ENCODE results near the gene ABHD18.
"Not testable (repeated sequence)": the region's sequence is repeated elsewhere in the genome, so short reads cannot be mapped to it uniquely, and the experiment has no call there.

ABHD18 gene

DNA sequence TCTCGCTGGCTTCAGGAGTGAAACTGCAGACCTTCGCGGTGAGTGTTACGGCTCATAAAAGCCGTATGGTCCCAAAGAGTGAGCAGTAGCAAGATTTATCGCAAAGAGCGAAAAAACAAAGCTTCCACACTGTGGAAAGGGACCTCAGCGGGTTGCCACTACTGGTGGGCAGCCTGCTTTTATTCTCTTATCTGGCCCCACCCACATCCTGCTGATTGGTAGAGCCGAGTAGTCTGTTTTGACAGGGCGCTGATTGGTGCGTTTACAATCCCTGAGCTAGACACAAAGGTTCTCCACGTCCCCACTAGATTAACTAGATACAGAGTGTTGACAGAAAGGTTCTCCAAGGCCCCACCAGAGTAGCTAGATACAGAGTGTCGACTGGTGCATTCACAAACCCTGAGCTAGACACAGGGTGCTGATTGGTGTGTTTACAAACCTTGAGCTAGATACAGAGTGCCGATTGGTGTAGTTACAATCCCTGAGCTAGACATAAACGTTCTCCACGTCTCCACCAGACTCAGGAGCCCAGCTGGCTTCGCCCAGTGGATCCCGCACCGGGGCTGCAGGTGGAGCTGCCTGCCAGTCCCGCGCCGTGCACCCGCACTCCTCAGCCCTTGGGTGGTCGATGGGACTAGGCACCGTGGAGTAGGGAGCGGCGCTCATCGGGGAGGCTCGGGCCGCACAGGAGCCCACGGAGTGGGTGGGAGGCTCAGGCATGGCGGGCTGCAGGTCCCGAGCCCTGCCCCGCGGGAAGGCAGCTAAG, 1.4 kb upstream of the ABHD18 start:
- not testable (repeated sequence) for H3K36me3 ChIP-seq (ENCODE audit: insufficient read depth, low read length); H3K4me1 ChIP-seq (ENCODE audit: control insufficient read depth, insufficient read depth, low read length, unreplicated experiment); H2AFZ ChIP-seq (ENCODE audit: low read length, unreplicated experiment); H3K27ac ChIP-seq (ENCODE audit: low read depth, low read length); H3K27me3 ChIP-seq (ENCODE audit: insufficient read depth, low read length)
- peak overlapping the region; percentile 89 for H3K4me3 ChIP-seq (ENCODE audit: low read depth, low read length)
- peaks cover 40% of the 10 kb centered on the region for H3K79me2 ChIP-seq (ENCODE audit: control insufficient read depth, insufficient read depth, low read length, unreplicated experiment)

GRCh38 chr4:127964426-127965061, 662 bp upstream of the ABHD18 start:
- Histone ChIP-seq H3K79me2 (ENCODE audit: control insufficient read depth, insufficient read depth, low read length, unreplicated experiment) (peaks cover 42% of the 10 kb centered on the region), H3K4me3 (ENCODE audit: low read depth, low read length) (peak overlapping the region; percentile 89), H3K27ac (ENCODE audit: low read depth, low read length) (peak overlapping the region; percentile 7; the same call in 1 of the 2 replicates), H2AFZ (ENCODE audit: low read length, unreplicated experiment) (peak overlapping the region; percentile 56)
- not testable (repeated sequence) for H3K36me3 ChIP-seq (ENCODE audit: insufficient read depth, low read length); H3K4me1 ChIP-seq (ENCODE audit: control insufficient read depth, insufficient read depth, low read length, unreplicated experiment); H3K27me3 ChIP-seq (ENCODE audit: insufficient read depth, low read length)

- Histone ChIP-seq H2AFZ (ENCODE audit: low read length, unreplicated experiment) (peak overlapping the region; percentile 90), H3K4me1 (ENCODE audit: control insufficient read depth, insufficient read depth, low read length, unreplicated experiment) (no peaks in the 10 kb centered on the region), H3K27ac (ENCODE audit: low read depth, low read length) (peak overlapping the region; percentile 53; the same call in 1 of the 2 replicates), H3K4me3 (ENCODE audit: low read depth, low read length) (peak overlapping the region; percentile 89), H3K36me3 (ENCODE audit: insufficient read depth, low read length) (no peaks in the 10 kb centered on the region), H3K79me2 (ENCODE audit: control insufficient read depth, insufficient read depth, low read length, unreplicated experiment) (peaks cover 46% of the 10 kb centered on the region), H3K27me3 (ENCODE audit: insufficient read depth, low read length) (no peaks in the 10 kb centered on the region)
Observed at GRCh38 chr4:127965803-127966175, 583 bp downstream of the ABHD18 start.

DNA sequence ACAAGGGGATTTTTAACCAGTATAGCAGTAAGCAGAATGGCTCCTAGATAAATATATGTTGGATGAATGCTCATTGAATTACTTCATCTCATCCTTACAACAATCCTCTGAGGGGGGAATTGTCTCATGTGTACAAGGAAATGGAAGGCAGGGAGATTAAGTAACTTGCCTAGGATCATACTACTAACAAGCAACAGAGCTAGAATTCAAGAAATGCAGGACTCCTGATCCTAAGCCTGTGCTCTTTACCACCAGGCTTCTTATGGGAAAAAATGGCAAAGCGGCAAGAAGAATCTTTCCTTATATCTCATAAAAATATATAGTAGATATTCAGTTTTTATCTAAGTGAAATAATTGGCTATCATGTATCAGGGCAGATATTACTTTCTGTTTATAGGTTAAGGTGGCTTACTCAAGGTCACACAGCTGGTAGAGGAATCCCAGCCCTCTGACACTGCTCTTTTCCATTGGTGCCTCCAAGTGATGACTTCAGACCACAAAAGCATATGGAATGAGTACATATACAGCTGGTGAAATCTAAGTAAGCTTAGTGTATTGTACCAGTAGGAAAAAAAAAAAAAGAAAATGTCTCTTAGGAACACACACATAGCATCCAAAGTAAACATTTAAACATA, 2.1 kb downstream of the ABHD18 start:
- Histone ChIP-seq H3K79me2 (ENCODE audit: control insufficient read depth, insufficient read depth, low read length, unreplicated experiment) (peaks cover 42% of the 10 kb centered on the region), H3K4me3 (ENCODE audit: low read depth, low read length) (0 out of 2 replicates have a peak overlapping the region, but pooled peaks have one; percentile 23), H3K27me3 (ENCODE audit: insufficient read depth, low read length) (no peaks in the 10 kb centered on the region), H2AFZ (ENCODE audit: low read length, unreplicated experiment) (no peak overlapping the region), H3K4me1 (ENCODE audit: control insufficient read depth, insufficient read depth, low read length, unreplicated experiment) (no peaks in the 10 kb centered on the region), H3K27ac (ENCODE audit: low read depth, low read length) (no peak overlapping the region), H3K36me3 (ENCODE audit: insufficient read depth, low read length) (no peaks in the 10 kb centered on the region)

GRCh38 chr4:127968586-127968985, 3.4 kb downstream of the ABHD18 start:
- peaks cover 37% of the 10 kb centered on the region for H3K79me2 ChIP-seq (ENCODE audit: control insufficient read depth, insufficient read depth, low read length, unreplicated experiment)
- no peak overlapping the region for H3K27ac ChIP-seq (ENCODE audit: low read depth, low read length)
- no peaks in the 10 kb centered on the region for H3K4me1 ChIP-seq (ENCODE audit: control insufficient read depth, insufficient read depth, low read length, unreplicated experiment)
- no peaks in the 10 kb centered on the region for H3K36me3 ChIP-seq (ENCODE audit: insufficient read depth, low read length)
- H2AFZ ChIP-seq (ENCODE audit: low read length, unreplicated experiment): no peak overlapping the region
- H3K27me3 ChIP-seq (ENCODE audit: insufficient read depth, low read length): no peaks in the 10 kb centered on the region
- no peak overlapping the region for H3K4me3 ChIP-seq (ENCODE audit: low read depth, low read length)

GRCh38 chr4:127970925-127971324, 5.7 kb downstream of the ABHD18 start:
- not testable (repeated sequence) for H3K27me3 ChIP-seq (ENCODE audit: insufficient read depth, low read length); H3K4me1 ChIP-seq (ENCODE audit: control insufficient read depth, insufficient read depth, low read length, unreplicated experiment); H2AFZ ChIP-seq (ENCODE audit: low read length, unreplicated experiment); H3K27ac ChIP-seq (ENCODE audit: low read depth, low read length); H3K4me3 ChIP-seq (ENCODE audit: low read depth, low read length); H3K36me3 ChIP-seq (ENCODE audit: insufficient read depth, low read length)
- peaks cover 31% of the 10 kb centered on the region for H3K79me2 ChIP-seq (ENCODE audit: control insufficient read depth, insufficient read depth, low read length, unreplicated experiment)

GRCh38 chr4:127975121-127975770, 10.0 kb downstream of the ABHD18 start:
- Histone ChIP-seq H3K27me3 (ENCODE audit: insufficient read depth, low read length) (no peaks in the 10 kb centered on the region), H3K79me2 (ENCODE audit: control insufficient read depth, insufficient read depth, low read length, unreplicated experiment) (peaks cover 6% of the 10 kb centered on the region), H3K36me3 (ENCODE audit: insufficient read depth, low read length) (peaks cover 4% of the 10 kb centered on the region; the same call in 1 of the 2 replicates), H3K4me3 (ENCODE audit: low read depth, low read length) (no peak overlapping the region), H3K4me1 (ENCODE audit: control insufficient read depth, insufficient read depth, low read length, unreplicated experiment) (peaks cover 4% of the 10 kb centered on the region), H2AFZ (ENCODE audit: low read length, unreplicated experiment) (no peak overlapping the region), H3K27ac (ENCODE audit: low read depth, low read length) (peak overlapping the region; percentile 22; the same call in 1 of the 2 replicates)

DNA sequence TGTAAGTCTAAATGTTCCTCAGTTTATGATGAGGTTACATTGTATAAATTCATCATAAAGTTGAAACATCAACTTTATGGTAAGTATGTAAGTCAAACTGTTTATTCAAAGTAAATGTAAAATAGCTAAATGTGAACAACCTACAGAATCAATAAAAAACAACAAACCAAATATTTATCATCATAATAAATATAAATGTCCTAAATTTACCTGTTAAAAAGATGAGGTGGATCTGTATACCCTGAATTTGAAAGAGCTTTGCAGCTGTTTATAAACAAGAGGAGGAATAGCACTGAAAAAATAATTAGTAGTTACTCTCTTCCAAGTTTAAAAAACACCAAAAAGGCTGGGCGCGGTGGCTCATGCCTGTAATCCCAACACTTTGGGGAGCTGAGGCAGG, 13.7 kb downstream of the ABHD18 start:
- no peak overlapping the region for H3K4me3 ChIP-seq (ENCODE audit: low read depth, low read length)
- no peak overlapping the region for H2AFZ ChIP-seq (ENCODE audit: low read length, unreplicated experiment)
- peaks cover 4% of the 10 kb centered on the region for H3K4me1 ChIP-seq (ENCODE audit: control insufficient read depth, insufficient read depth, low read length, unreplicated experiment)
- H3K36me3 ChIP-seq (ENCODE audit: insufficient read depth, low read length): peaks cover 4% of the 10 kb centered on the region; the same call in 1 of the 2 replicates
- H3K27me3 ChIP-seq (ENCODE audit: insufficient read depth, low read length): no peaks in the 10 kb centered on the region
- H3K27ac ChIP-seq (ENCODE audit: low read depth, low read length): no peak overlapping the region
- no peaks in the 10 kb centered on the region for H3K79me2 ChIP-seq (ENCODE audit: control insufficient read depth, insufficient read depth, low read length, unreplicated experiment)

- no peak overlapping the region for H3K27ac ChIP-seq (ENCODE audit: low read depth, low read length)
- no peaks in the 10 kb centered on the region for H3K4me1 ChIP-seq (ENCODE audit: control insufficient read depth, insufficient read depth, low read length, unreplicated experiment)
- no peaks in the 10 kb centered on the region for H3K27me3 ChIP-seq (ENCODE audit: insufficient read depth, low read length)
- H2AFZ ChIP-seq (ENCODE audit: low read length, unreplicated experiment): no peak overlapping the region
- no peaks in the 10 kb centered on the region for H3K79me2 ChIP-seq (ENCODE audit: control insufficient read depth, insufficient read depth, low read length, unreplicated experiment)
- peaks cover 8% of the 10 kb centered on the region; the same call in 1 of the 2 replicates for H3K36me3 ChIP-seq (ENCODE audit: insufficient read depth, low read length)
- no peak overlapping the region for H3K4me3 ChIP-seq (ENCODE audit: low read depth, low read length)
Observed at GRCh38 chr4:127982445-127982844, 17.2 kb downstream of the ABHD18 start.

DNA sequence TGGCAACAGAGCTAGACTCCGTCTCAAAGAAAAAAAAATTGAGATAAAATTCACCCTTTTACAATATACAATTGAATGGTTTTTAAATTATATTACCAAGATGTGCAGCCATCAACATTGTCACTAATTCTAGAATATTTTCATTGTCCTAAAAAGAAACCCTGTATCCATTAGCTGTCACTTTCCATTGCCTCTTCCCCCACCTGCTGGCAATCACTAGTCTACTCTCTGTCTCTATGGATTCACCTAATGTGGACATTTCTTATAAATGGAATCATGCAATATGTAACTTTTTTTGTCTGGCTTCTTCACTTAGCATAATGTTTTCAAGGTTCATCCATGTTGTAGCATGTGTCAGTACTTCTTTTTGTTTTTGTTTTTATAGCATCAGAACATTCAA, 20.8 kb downstream of the ABHD18 start:
- Histone ChIP-seq H3K27me3 (ENCODE audit: insufficient read depth, low read length) (no peaks in the 10 kb centered on the region), H3K27ac (ENCODE audit: low read depth, low read length) (no peak overlapping the region), H2AFZ (ENCODE audit: low read length, unreplicated experiment) (no peak overlapping the region), H3K79me2 (ENCODE audit: control insufficient read depth, insufficient read depth, low read length, unreplicated experiment) (no peaks in the 10 kb centered on the region), H3K4me3 (ENCODE audit: low read depth, low read length) (no peak overlapping the region), H3K4me1 (ENCODE audit: control insufficient read depth, insufficient read depth, low read length, unreplicated experiment) (no peaks in the 10 kb centered on the region), H3K36me3 (ENCODE audit: insufficient read depth, low read length) (peaks cover 7% of the 10 kb centered on the region; the same call in 1 of the 2 replicates)

Measured in ACC112 (cell line).